EH (cell line): ENCODE measurements around the gene NOC4L.

ENCODE experiments used
- DNase-seq: peaks from one replicate; pipeline ENCODE4 v3.0.0-alpha.2; 2015; ENCODE audit warnings: low read depth

The NOC4L gene

DNA sequence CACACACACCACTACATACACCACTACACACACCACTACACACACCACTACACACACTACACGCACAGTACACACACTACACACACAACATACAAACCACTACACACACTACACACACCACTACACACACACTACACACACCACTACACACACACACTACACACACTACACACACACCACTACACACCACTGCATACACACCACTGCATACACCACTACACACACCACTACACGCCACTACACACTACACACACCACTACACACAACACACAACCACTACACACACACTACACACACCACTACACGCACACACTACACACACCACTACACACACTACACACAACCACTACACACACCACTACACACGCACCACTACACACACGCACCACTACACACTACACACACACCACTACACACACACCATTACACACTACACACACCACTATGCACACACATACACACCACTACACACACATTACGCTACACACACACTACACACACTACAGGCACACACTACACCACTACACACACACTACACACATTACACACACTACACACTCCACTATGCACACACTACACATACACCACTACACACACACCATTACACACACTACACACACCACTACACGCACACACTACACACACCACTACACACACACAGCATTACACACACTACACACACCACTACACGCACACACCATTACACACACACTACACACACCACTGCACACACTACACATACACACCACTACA is 12.5 kb downstream of the NOC4L start:
- no peak for DNase-seq

DNA sequence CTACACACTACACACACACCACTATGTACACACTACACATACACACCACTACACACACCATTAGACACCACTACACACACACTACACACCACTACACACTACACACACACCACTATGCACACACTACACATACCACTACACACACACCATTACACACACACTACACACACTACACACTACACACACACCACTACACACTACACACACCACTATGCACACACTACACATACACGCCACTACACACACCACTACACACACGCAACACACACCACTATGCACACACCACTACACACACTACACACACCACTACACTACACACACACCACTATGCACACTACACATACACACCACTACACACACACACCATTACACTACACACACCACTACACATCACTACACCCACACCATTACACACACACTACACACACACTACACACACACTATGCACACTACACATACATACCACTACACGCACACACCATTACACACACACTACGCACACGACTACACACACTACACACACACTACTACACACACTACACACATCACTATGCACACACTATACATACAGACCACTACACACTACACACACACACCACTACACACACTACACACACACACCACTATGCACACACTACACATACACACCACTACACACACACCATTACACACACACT is 13.6 kb downstream of the NOC4L start:
- no peak for DNase-seq

GRCh38 chr12:132158677-132159554 is 14.7 kb downstream of the NOC4L start:
- DNase-seq: no peak

DNA sequence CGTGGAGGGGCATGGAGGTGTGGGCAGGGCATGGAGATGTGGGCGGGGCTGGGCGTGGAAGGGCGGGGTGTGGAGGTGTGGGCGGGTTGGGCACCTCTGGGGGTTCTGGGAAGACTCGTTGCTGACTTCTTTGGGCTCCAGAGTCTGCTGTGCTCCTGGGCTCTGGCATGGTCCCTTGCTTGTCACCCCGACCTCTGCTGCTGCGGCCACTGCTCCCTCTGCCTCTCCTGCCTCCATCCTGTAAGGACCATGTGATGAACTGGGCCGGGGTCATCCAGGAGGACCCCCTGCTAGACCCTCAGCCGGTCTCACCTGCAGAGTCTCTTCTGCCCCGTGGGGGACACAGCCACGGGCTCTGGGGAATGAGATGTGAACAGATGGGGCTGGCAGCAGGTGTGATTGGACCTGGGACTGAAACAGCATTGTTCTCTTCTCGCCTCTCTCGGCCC is 15.3 kb downstream of the NOC4L start:
- no peak for DNase-seq

DNA sequence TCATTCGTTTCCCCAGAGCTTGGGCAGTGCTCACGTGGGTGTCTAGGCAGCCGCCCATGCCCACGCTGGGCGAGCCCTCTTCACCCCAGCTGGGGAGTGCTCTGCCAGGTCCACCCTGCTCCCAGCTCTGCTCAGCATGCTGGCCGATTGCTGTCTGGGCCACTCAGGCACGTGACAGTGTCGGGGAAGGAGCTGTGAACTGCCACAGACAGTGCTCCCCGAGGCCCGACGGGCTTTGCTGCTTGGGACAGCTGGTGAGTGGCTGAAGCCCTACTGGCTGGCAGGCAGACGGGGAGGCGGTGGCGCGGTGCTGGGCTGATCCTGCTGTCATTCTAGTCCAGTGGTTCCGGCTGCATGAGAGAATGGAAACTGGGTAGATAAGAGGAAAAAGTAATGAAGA is 15.8 kb downstream of the NOC4L start:
- no peak for DNase-seq

DNA sequence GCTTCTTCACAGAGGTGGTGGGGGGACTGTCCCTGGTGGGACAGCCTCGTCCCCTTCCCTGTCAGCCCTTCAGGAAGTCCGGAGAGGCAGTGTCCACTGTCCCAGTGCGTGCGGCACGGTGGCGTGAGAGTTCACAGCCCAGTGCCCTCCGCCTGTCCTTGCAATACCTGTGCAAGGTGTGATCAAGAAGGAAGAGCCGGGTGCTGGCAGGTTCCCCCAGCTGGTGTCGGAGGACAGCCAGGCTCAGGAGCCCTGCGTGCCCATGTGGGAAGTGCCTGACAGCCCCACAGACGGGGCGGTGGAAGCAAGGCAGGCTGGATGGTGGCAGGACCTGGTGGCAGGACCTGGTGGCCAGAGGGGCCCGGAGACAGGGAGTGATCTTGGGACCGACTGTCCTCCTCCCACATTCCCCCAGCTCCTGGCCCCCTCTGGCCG is 16.4 kb downstream of the NOC4L start:
- no peak for DNase-seq

DNA sequence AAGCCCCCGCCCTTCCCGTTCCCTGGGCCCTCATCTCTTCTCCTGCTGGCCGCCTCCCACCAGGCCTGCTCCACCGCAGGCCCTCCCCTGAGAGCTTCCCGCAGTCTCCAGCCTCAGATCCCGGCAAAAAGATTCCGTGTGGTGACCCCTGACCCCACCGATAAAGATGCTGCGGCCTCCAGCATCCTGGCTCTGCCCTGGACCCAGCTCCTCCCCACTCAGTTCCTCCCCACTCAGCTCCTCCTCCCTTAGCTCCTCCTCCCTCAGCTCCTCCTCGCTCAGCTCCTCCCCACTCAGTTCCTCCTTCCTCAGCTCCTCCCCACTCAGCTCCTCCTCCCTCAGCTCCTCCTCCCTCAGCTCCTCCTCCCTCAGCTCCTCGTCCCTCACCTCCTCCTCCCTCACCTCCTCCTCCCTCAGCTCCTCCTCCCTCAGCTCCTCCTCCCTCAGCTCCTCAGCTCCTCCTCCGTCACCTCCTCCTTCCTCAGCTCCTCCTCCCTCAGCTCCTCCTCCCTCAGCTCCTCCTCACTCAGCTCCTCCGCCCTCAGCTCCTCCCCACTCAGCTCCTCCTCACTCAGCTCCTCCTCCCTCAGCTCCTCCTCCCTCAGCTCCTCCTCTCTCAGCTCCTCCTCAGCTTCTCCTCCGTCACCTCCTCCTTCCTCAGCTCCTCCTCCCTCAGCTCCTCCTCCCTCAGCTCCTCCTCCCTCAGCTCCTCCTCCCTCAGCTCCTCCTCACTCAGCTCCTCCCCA is 17.0 kb downstream of the NOC4L start:
- peak; percentile 45 for DNase-seq

DNA sequence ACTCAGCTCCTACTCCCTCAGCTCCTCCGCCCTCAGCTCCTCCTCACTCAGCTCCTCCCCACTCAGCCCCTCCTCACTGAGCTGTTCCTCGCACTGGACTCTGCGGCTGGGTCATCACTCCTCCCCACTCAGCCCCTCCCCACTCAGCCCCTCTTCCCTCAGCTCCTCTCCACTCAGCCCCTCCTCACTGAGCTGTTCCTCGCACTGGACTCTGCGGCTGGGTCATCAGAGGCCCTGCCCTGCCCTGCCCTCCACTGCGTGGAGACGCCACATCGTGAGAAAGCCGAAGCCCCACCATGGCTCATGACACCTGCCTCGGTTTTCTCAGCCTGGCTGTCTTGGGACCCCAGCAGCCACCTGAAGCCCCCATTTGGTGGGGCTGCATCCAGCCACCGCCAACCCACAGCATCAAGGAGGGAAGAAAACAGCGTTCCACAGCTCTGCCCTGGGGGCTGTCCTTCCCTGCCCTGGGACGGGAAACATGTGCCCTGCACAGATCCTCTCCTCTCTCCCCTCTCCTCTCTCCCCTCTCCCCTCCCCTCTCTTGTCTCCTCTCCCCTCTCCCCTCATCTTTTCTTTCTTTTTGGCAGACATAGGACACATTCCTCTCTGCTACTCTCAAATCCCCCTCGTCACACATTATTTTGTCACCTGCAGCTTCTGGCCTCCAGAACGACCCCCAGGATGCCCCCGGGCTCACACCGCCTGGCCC is 17.7 kb downstream of the NOC4L start:
- DNase-seq: no peak

GRCh38 chr12:132162508-132163031 is 18.3 kb downstream of the NOC4L start:
- peak; percentile 91 for DNase-seq

GRCh38 chr12:132163041-132163910 is 19.0 kb downstream of the NOC4L start:
- DNase-seq: no peak

DNA sequence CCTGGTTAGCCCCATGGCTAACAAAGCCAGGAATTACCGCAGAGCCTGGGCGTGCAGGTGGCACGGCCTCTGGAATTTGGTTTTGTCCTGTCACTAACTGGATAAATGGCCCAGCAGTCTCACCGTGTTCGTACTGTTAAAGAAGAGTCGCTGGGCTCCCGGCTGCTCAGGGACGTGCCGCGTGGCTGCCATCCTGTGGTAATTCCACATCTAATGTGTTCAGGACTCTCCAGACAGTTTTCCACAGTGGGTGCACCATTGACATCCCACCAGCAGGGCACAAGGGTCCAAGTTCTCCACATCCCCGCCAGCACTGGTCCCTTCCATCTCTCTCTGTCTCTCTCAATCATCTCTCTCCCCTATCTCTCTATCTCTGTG is 19.6 kb downstream of the NOC4L start:
- DNase-seq: no peak

DNA sequence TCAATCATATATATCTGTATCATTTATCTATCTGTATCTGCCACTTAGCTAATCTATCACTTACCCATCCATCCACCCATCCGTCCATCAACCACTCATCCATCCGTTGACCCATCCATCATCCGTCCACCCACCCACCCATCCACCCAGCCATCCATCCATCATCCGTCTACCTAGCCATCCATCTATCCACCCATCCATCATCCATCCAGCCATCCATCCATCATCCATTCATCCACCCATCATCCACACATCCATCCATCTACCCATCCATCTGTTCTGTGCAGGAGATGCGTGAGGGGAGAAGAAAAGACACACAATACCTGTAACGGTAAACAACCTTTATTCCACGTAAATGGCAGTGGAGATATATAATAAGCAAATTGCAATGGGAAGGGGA is 20.2 kb downstream of the NOC4L start:
- DNase-seq: no peak

DNA sequence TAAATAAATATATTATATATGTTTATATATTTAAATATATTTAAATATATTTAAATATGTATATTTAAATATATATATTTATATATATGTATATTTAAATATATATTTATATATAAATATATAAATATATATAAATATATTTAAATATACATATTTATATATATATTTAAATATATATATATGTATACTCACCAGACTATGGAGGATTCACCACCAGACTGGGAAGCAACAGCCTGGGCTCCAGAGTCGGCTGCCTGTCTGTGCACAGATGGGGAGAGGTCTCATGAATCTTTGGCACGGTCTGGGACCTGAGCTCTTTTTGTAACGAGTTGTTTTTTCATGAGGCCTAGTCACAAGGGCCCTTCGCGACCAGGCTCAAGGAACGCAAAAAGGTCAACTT is 21.3 kb downstream of the NOC4L start:
- no peak for DNase-seq

GRCh38 chr12:132166093-132166492 is 21.8 kb downstream of the NOC4L start:
- no peak for DNase-seq

- DNase-seq: no peak
These were observed 22.7 kb downstream of the NOC4L start for GRCh38 chr12:132166801-132167591.

DNA sequence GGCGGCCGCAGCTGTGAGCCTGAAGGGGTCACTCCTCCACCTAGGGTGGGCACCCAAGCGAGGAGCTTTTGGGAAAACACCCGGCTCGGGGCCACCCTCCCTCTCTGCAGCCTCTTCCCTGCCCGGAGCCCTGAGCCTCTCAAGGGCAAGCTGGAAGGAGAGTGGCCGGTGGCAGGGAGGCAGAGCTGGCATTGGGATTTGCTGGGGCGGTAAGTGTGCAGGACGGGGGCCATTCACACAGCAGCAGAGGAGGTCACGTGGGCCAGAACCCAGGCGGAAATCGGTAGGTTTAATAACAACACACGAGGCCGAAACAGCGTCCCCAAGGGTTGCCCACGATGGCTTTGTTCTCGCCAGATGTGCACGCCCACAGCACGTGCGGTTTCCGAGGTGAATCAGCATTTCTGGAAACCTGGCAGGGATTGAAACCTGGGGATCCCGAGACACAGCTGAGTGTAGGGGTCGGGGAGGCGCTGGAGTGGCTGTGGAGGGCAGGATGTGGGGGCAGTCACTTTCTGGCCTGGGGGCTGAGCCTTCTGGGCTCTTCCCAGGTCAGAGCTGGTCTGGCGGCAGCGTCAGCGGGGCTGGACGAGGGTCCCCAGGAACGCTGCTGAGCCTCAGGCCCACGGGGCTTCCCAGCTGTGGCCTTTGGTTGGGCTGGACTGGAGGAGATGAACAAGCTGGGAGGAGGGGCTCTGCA is 23.5 kb downstream of the NOC4L start:
- DNase-seq: no peak

DNA sequence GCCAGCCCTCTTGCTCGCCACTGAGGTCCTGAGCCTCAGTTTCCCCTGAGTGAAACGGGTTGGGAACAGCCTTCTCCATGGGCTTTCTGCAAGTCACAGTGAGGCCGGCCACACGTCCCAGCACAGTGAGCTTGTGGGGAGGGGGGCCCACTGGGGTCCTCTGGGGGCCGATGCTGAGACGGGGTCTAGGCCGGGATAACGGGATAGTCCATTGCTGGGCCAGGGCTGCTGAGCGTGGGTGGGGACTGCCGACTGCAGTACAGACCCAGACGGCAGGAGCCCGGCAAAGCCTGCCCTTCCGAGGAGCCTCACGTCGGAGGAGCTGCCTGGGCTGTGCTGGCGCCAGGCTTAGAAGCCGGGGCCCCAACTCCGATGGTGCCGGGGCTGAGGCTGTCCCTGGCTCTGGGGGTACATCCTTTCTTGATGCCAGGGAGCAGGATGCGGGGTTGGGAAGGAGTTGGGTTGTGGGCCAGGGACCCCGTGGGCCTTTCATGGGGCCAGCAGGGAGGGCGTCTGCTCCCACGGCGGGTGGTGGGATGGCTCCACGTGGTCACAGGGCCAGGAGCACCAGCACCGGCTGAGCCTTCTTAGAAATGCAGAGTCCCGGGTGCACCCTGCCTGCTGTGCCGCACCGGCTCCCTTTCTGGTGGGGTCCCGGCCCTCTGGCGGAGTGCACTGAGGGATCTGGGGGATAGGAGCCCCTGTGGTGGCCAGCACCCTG is 24.2 kb downstream of the NOC4L start:
- no peak for DNase-seq

GRCh38 chr12:132169376-132169775 is 25.1 kb downstream of the NOC4L start:
- DNase-seq: no peak
